ACC112 (cell line): ENCODE measurements around the gene RAP1A.
"Not testable (repeated sequence)": the region's sequence is repeated elsewhere in the genome, so short reads cannot be mapped to it uniquely, and the experiment has no call there.

ENCODE experiments used
- H2AFZ ChIP-seq: fragments of 200-600 bp; sonication (generic); one replicate; pipeline ENCODE4 v1.6.0; 2017; ENCODE audit warnings: antibody characterized with exemption, low read length; ENCODE audit not compliant: unreplicated experiment
- H3K27ac ChIP-seq: fragments of 200-600 bp; sonication (generic); 2 replicates; pipeline ENCODE4 v1.5.1; 2014; ENCODE audit warnings: low read depth, mild to moderate bottlenecking, antibody characterized with exemption, low read length, moderate library complexity
- H3K27me3 ChIP-seq: fragments of 200-600 bp; sonication (generic); 2 replicates; pipeline ENCODE4 v1.6.1; 2014; ENCODE audit warnings: mild to moderate bottlenecking, antibody characterized with exemption, low read length, moderate library complexity, mixed read lengths; ENCODE audit not compliant: insufficient read depth
- H3K36me3 ChIP-seq: fragments of 200-600 bp; sonication (generic); 2 replicates; pipeline ENCODE4 v1.6.1; 2016; ENCODE audit warnings: mild to moderate bottlenecking, antibody characterized with exemption, low read length, moderate library complexity, mixed read lengths; ENCODE audit not compliant: insufficient read depth
- H3K4me1 ChIP-seq: fragments of 200-600 bp; sonication (generic); one replicate; pipeline ENCODE4 v1.6.1; 2016; ENCODE audit warnings: low read length, mixed read lengths; ENCODE audit not compliant: insufficient read depth, unreplicated experiment, control insufficient read depth
- H3K4me3 ChIP-seq: fragments of 200-600 bp; sonication (generic); 2 replicates; pipeline ENCODE4 v1.5.1; 2014; ENCODE audit warnings: mild to moderate bottlenecking, low read depth, low read length
- H3K79me2 ChIP-seq: fragments of 200-600 bp; sonication (generic); one replicate; pipeline ENCODE4 v1.6.0; 2016; ENCODE audit warnings: low read length; ENCODE audit not compliant: control insufficient read depth, unreplicated experiment, insufficient read depth

Gene RAP1A

GRCh38 chr1:111629190-111629954, 9.8 kb downstream of the RAP1A start:
- no peak overlapping the region for H3K27ac ChIP-seq
- H3K4me3 ChIP-seq: no peak overlapping the region
- peaks cover 82% of the 10 kb centered on the region for H3K79me2 ChIP-seq
- no peaks in the 10 kb centered on the region for H3K4me1 ChIP-seq
- no peaks in the 10 kb centered on the region for H3K36me3 ChIP-seq
- no peaks in the 10 kb centered on the region for H3K27me3 ChIP-seq
- H2AFZ ChIP-seq: no peak overlapping the region

- Histone ChIP-seq H3K36me3 (no peaks in the 10 kb centered on the region), H3K79me2 (peaks cover 75% of the 10 kb centered on the region), H3K4me1 (no peaks in the 10 kb centered on the region), H3K27ac (no peak overlapping the region), H3K27me3 (no peaks in the 10 kb centered on the region), H3K4me3 (no peak overlapping the region), H2AFZ (no peak overlapping the region)
These were observed 11.0 kb downstream of the RAP1A start for GRCh38 chr1:111630567-111630966.

- no peaks in the 10 kb centered on the region for H3K36me3 ChIP-seq
- H3K4me1 ChIP-seq: no peaks in the 10 kb centered on the region
- H3K4me3 ChIP-seq: no peak overlapping the region
- H2AFZ ChIP-seq: no peak overlapping the region
- H3K79me2 ChIP-seq: peaks cover 71% of the 10 kb centered on the region
- no peaks in the 10 kb centered on the region for H3K27me3 ChIP-seq
- H3K27ac ChIP-seq: no peak overlapping the region
These were observed 11.9 kb downstream of the RAP1A start for GRCh38 chr1:111631502-111631901.

GRCh38 chr1:111632771-111633170, 13.2 kb downstream of the RAP1A start:
- H3K4me3 ChIP-seq, H3K27ac ChIP-seq, H2AFZ ChIP-seq, H3K27me3 ChIP-seq, H3K36me3 ChIP-seq, H3K4me1 ChIP-seq: not testable (repeated sequence)
- peaks cover 69% of the 10 kb centered on the region for H3K79me2 ChIP-seq

- Histone ChIP-seq H3K4me1 (peaks cover 3% of the 10 kb centered on the region), H3K4me3 (no peak overlapping the region), H3K36me3 (no peaks in the 10 kb centered on the region), H2AFZ (no peak overlapping the region), H3K79me2 (peaks cover 69% of the 10 kb centered on the region), H3K27me3 (no peaks in the 10 kb centered on the region), H3K27ac (no peak overlapping the region)
These were observed 14.2 kb downstream of the RAP1A start for GRCh38 chr1:111633736-111634247.

GRCh38 chr1:111635324-111636009, 15.9 kb downstream of the RAP1A start:
- Histone ChIP-seq H3K4me3 (no peak overlapping the region), H3K27me3 (no peaks in the 10 kb centered on the region), H3K27ac (no peak overlapping the region), H3K4me1 (peaks cover 3% of the 10 kb centered on the region), H3K36me3 (no peaks in the 10 kb centered on the region), H3K79me2 (peaks cover 61% of the 10 kb centered on the region), H2AFZ (no peak overlapping the region)

- peaks cover 3% of the 10 kb centered on the region for H3K4me1 ChIP-seq
- H3K36me3 ChIP-seq: no peaks in the 10 kb centered on the region
- H3K79me2 ChIP-seq: peaks cover 55% of the 10 kb centered on the region
- H2AFZ ChIP-seq: no peak overlapping the region
- H3K27me3 ChIP-seq: no peaks in the 10 kb centered on the region
- no peak overlapping the region; the same call in 1 of the 2 replicates for H3K4me3 ChIP-seq
- H3K27ac ChIP-seq: no peak overlapping the region
These were observed 18.7 kb downstream of the RAP1A start for GRCh38 chr1:111638320-111638719.

GRCh38 chr1:111639602-111640198, 20.1 kb downstream of the RAP1A start:
- Histone ChIP-seq H3K4me1 (peaks cover 3% of the 10 kb centered on the region), H3K27me3 (no peaks in the 10 kb centered on the region), H3K27ac (no peak overlapping the region), H3K79me2 (peaks cover 60% of the 10 kb centered on the region), H3K4me3 (no peak overlapping the region), H2AFZ (no peak overlapping the region), H3K36me3 (peaks cover 4% of the 10 kb centered on the region; the same call in 1 of the 2 replicates)

- H3K27me3 ChIP-seq: no peaks in the 10 kb centered on the region
- no peak overlapping the region for H2AFZ ChIP-seq
- H3K79me2 ChIP-seq: peaks cover 58% of the 10 kb centered on the region
- H3K36me3 ChIP-seq: peaks cover 4% of the 10 kb centered on the region; the same call in 1 of the 2 replicates
- no peak overlapping the region for H3K4me3 ChIP-seq
- no peak overlapping the region for H3K27ac ChIP-seq
- H3K4me1 ChIP-seq: no peaks in the 10 kb centered on the region
These were observed 23.5 kb downstream of the RAP1A start for GRCh38 chr1:111643097-111643496.

- Histone ChIP-seq H3K79me2 (peaks cover 59% of the 10 kb centered on the region), H3K4me1 (no peaks in the 10 kb centered on the region), H2AFZ (no peak overlapping the region), H3K36me3 (peaks cover 6% of the 10 kb centered on the region; the same call in 1 of the 2 replicates), H3K4me3 (no peak overlapping the region), H3K27me3 (no peaks in the 10 kb centered on the region), H3K27ac (no peak overlapping the region)
These were observed 24.1 kb downstream of the RAP1A start for GRCh38 chr1:111643696-111644095.
